K562 (cell line): ENCODE measurements around the gene OSGEP. TPM values are rescaled to one million over a fixed set of nuclear protein-coding genes. Genes with fewer than 3 reads are reported as not detected.

ENCODE experiments used
- CBX2 ChIP-seq: fragments of 200-600 bp; sonication (generic); IDR thresholded peaks from one replicate; pipeline ENCODE4 v1.6.1; 2012; ENCODE audit warnings: mild to moderate bottlenecking, low read length, inconsistent platforms; ENCODE audit not compliant: insufficient read depth, poor library complexity, severe bottlenecking
- GATAD2B ChIP-seq: fragments of 450-650 bp; IDR thresholded peaks from 2 replicates; pipeline ENCODE4 v1.6.1; 2017; ENCODE audit warnings: mild to moderate bottlenecking, borderline replicate concordance
- GTF2A2 ChIP-seq: IDR thresholded peaks from 2 replicates; pipeline ENCODE4 v1.6.1; 2016; ENCODE audit warnings: mild to moderate bottlenecking, missing genetic modification characterization, missing compliant biosample characterization
- HNRNPL ChIP-seq: fragments of 200-400 bp; formaldehyde crosslinking; IDR thresholded peaks from 2 replicates; pipeline ENCODE4 v1.6.1; 2017; ENCODE audit warnings: low read depth, mild to moderate bottlenecking, low read length
- ILK ChIP-seq: fragments of 450-650 bp; IDR thresholded peaks from 2 replicates; pipeline ENCODE4 v1.6.1; 2016; ENCODE audit warnings: missing genetic modification characterization, low read depth, mild to moderate bottlenecking, missing compliant biosample characterization, moderate library complexity, borderline replicate concordance
- KHSRP ChIP-seq: fragments of 450-650 bp; IDR thresholded peaks from 2 replicates; pipeline ENCODE4 v1.6.1; 2017
- NFE2 ChIP-seq: IDR thresholded peaks from 2 replicates; pipeline ENCODE4 v1.6.1; 2014; ENCODE audit warnings: antibody characterized with exemption, low read depth
- NR1H2 ChIP-seq: sonication (generic); formaldehyde crosslinking; IDR thresholded peaks from 2 replicates; pipeline ENCODE4 v1.4.0; 2020; ENCODE audit warnings: mild to moderate bottlenecking, missing genetic modification reagents
- SRSF1 ChIP-seq: fragments of 200-400 bp; formaldehyde crosslinking; IDR thresholded peaks from 2 replicates; pipeline ENCODE4 v1.6.1; 2017; ENCODE audit warnings: mild to moderate bottlenecking, low read depth, low read length, moderate library complexity
- TFAM ChIP-seq: fragments of 250-450 bp; sonication (Bioruptor Pico); conservative IDR thresholded peaks from 2 replicates; pipeline ENCODE4 v1.5.0; 2021; ENCODE audit warnings: mild to moderate bottlenecking, moderate library complexity
- ZNF197 ChIP-seq: fragments of 200-800 bp; sonication (Bioruptor generic); IDR thresholded peaks from 2 replicates; pipeline ENCODE4 v1.6.1; 2016; ENCODE audit warnings: low read depth, missing genetic modification characterization, missing compliant biosample characterization
- ZNF23 ChIP-seq: fragments of 250-450 bp; sonication (Bioruptor Pico); IDR thresholded peaks from 2 replicates; pipeline ENCODE4 v1.4.0; 2020; ENCODE audit warnings: mild to moderate bottlenecking
- ZNF253 ChIP-seq: fragments of 250-450 bp; sonication (Bioruptor Pico); conservative IDR thresholded peaks from 2 replicates; pipeline ENCODE4 v1.6.1; 2021; ENCODE audit warnings: mild to moderate bottlenecking
- ZNF717 ChIP-seq: fragments of 250-450 bp; sonication (Bioruptor Pico); IDR thresholded peaks from 2 replicates; pipeline ENCODE4 v1.5.0; 2021
- polyA plus RNA-seq, 8 experiments: library from polyadenylated mRNA; depleted of rRNA in 4 of 8; stranded (reverse) in 5 of 8; unstranded in 3 of 8; fragments of >200 nt; fragmentation: Nextera tagmentation in 2 of 8; fragmentation: Illumina TruSeq in 1 of 8; extraction: Ambion mirVana in 2 of 8; extraction: Trizol in 1 of 8; gene quantifications; 2 replicates each; pipeline versions ENCODE4 v1.2.1 to v1.2.3, GENCODE V29; 2011 to 2014; ENCODE audit warnings: inconsistent platforms in 1 of 8, missing spikeins in 1 of 8
- total RNA-seq, 7 experiments: library from RNA; depleted of rRNA in 6 of 7; stranded (reverse); fragments of >200 nt in 6 of 7; fragmentation: Illumina TruSeq in 2 of 7; extraction: Trizol in 2 of 7; gene quantifications; 2 replicates each; pipeline versions ENCODE4 v1.2.1 to v1.2.3, GENCODE V29; 2011 to 2021; ENCODE audit warnings: low replicate concordance in 1 of 7
- TF ChIP-seq, protein P1 (sequence below): fragments of 450-650 bp; IDR thresholded peaks from 2 replicates; pipeline ENCODE4 v1.6.1; 2018; ENCODE audit warnings: mild to moderate bottlenecking, low read depth; ENCODE audit not compliant: partially characterized antibody
- TF ChIP-seq, protein P2 (sequence below): fragments of 450-650 bp; IDR thresholded peaks from 2 replicates; pipeline ENCODE4 v1.6.1; 2016; ENCODE audit warnings: mild to moderate bottlenecking
- TF ChIP-seq, protein P3 (sequence below): sonication (generic); formaldehyde crosslinking; IDR thresholded peaks from 2 replicates; pipeline ENCODE4 v1.8.1; 2023; ENCODE audit warnings: mild to moderate bottlenecking, missing genetic modification reagents
- TF ChIP-seq, protein P4 (sequence below): fragments of 250-450 bp; sonication (Bioruptor Pico); IDR thresholded peaks from 2 replicates; pipeline ENCODE4 v1.4.0; 2020; ENCODE audit warnings: borderline replicate concordance

Gene OSGEP
- total and polyA plus RNA-seq, 9 of the 15 experiments (the other 6 are each of a cell fraction or from before 2014, with no cell fraction given): 32.1 to 59.2 (median 44.1) TPM

DNA sequence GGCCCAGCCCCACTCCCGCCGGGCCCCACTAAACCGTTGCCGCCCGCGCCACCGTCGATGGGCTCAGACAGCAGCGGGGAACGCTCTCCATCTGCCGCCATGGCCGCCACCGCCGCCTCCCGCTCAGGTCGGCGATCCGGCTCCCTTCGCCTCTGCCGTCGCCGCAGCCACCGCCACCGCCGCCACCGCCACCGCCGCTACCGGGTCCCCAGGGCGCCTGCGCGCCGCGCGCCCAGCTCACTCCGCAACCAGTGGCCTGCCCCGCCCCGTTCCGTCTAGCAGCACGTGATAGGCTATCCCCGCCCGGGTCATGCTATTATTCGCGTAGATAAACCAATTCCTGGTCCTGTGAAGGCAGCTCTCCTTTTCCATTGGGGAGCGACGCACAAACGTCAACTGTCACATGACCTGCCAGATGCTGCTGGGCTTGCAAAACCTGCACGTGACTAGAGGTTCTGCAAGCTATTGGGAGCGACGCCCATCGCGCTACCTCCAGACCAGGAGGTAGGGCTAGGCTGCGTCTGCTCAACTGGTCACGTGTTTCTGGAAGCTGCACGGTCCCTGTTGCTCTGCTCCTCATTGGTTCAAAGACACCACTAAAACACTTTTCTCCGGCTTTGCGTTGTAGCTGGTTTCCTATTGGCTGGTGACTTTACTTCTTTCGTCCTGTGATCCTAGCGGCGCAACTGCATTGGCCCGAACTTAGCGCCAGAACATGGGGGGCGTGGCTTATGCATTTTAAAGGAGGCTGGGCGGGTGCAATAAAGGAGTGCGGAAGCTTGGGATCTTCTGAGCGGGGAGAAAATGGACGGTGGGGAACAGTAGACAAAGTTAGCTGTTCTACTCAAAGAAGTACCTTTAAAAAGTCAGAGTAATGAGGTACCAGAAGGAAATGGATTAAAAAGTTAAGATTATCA lies 6.9 kb upstream of the OSGEP start, which contains the start of gene PIP4P1 (continued):
- TF ChIP-seq, protein P1, sequence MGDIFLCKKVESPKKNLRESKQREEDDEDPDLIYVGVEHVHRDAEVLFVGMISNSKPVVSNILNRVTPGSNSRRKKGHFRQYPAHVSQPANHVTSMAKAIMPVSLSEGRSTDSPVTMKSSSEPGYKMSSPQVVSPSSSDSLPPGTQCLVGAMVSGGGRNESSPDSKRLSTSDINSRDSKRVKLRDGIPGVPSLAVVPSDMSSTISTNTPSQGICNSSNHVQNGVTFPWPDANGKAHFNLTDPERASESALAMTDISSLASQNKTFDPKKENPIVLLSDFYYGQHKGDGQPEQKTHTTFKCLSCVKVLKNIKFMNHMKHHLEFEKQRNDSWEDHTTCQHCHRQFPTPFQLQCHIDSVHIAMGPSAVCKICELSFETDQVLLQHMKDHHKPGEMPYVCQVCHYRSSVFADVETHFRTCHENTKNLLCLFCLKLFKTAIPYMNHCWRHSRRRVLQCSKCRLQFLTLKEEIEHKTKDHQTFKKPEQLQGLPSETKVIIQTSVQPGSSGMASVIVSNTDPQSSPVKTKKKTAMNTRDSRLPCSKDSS: no peak
- TF ChIP-seq TFAM (CRISPR knock-in tag) (no peak), GATAD2B (no peak), HNRNPL (no peak), KHSRP (no peak), ZNF23 (CRISPR knock-in tag) (no peak), NFE2 (no peak), GTF2A2 (tag) (no peak), CBX2 (no peak), ZNF253 (no peak), NR1H2 (CRISPR knock-in tag) (no peak), ZNF197 (no peak), ILK (tag) (no peak), SRSF1 (no peak), ZNF717 (no peak)
- TF ChIP-seq, protein P2, sequence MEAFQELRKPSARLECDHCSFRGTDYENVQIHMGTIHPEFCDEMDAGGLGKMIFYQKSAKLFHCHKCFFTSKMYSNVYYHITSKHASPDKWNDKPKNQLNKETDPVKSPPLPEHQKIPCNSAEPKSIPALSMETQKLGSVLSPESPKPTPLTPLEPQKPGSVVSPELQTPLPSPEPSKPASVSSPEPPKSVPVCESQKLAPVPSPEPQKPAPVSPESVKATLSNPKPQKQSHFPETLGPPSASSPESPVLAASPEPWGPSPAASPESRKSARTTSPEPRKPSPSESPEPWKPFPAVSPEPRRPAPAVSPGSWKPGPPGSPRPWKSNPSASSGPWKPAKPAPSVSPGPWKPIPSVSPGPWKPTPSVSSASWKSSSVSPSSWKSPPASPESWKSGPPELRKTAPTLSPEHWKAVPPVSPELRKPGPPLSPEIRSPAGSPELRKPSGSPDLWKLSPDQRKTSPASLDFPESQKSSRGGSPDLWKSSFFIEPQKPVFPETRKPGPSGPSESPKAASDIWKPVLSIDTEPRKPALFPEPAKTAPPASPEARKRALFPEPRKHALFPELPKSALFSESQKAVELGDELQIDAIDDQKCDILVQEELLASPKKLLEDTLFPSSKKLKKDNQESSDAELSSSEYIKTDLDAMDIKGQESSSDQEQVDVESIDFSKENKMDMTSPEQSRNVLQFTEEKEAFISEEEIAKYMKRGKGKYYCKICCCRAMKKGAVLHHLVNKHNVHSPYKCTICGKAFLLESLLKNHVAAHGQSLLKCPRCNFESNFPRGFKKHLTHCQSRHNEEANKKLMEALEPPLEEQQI: no peak
- TF ChIP-seq, protein P3, sequence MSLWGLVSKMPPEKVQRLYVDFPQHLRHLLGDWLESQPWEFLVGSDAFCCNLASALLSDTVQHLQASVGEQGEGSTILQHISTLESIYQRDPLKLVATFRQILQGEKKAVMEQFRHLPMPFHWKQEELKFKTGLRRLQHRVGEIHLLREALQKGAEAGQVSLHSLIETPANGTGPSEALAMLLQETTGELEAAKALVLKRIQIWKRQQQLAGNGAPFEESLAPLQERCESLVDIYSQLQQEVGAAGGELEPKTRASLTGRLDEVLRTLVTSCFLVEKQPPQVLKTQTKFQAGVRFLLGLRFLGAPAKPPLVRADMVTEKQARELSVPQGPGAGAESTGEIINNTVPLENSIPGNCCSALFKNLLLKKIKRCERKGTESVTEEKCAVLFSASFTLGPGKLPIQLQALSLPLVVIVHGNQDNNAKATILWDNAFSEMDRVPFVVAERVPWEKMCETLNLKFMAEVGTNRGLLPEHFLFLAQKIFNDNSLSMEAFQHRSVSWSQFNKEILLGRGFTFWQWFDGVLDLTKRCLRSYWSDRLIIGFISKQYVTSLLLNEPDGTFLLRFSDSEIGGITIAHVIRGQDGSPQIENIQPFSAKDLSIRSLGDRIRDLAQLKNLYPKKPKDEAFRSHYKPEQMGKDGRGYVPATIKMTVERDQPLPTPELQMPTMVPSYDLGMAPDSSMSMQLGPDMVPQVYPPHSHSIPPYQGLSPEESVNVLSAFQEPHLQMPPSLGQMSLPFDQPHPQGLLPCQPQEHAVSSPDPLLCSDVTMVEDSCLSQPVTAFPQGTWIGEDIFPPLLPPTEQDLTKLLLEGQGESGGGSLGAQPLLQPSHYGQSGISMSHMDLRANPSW (CRISPR knock-in tag): 0 out of 2 replicates have a peak, but pooled peaks have one; percentile 60
- TF ChIP-seq, protein P4, sequence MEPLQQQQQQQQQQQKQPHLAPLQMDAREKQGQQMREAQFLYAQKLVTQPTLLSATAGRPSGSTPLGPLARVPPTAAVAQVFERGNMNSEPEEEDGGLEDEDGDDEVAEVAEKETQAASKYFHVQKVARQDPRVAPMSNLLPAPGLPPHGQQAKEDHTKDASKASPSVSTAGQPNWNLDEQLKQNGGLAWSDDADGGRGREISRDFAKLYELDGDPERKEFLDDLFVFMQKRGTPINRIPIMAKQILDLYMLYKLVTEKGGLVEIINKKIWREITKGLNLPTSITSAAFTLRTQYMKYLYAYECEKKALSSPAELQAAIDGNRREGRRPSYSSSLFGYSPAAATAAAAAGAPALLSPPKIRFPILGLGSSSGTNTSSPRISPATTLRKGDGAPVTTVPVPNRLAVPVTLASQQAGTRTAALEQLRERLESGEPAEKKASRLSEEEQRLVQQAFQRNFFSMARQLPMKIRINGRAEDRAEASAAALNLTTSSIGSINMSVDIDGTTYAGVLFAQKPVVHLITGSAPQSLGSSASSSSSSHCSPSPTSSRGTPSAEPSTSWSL: no peak
